Muscle of arm (tissue), 12 donors: ENCODE measurements around the gene RCOR1. TPM values are rescaled to one million over a fixed set of nuclear protein-coding genes. Genes with fewer than 3 reads are reported as not detected.

Source experiments
- DNase-seq: peaks from one replicate; pipeline ENCODE4 v3.0.0-alpha.2; 2013
- polyA plus RNA-seq, 12 donors: library from polyadenylated mRNA; unstranded; fragments of 120-200 nt; gene quantifications; one replicate each; pipeline ENCODE4 v1.2.1, GENCODE V29; 2013; ENCODE audit not compliant: insufficient read length in 12 of 12

RCOR1 gene
- polyA plus RNA-seq, 12 donors = 24.0 to 57.7 (median 32.5) TPM; not detected in 1

DNA sequence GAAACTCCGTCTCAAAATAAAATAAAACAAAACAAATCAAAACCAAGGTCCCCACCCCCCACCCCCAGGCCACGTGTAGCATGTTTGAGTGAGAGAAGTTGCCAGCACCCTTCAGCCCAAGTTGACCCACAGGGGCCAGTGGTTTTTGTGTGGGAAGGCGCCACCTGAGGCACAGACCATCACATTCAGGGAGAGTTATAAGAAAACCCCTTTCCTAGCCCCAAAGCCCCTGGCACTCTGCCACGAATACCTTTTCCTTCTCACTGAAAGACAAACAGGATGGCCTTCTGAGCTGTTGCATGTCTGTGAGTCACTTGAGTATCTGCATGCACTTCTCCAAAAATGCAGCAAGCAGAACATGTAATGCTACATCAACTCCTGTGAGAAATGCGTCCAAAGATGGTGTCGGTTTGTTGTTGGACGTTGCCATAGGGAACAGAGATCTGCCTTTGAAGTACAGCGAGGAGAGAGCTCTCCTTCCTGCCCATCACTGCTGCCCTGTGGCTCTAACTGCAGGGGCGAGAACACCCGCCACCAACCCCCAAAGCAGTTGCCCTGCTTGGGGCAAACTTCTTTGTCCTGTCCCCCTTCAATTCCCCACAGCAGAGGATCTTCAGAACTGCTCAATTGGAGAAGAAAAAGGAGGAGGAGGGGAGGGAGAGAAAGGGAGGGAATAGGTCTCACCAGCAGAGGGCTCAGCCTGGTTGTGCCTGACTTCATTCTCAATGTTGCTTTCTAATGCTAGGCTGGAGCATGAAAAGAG, 182.1 kb downstream of the RCOR1 start:
- DNase-seq = peak; percentile 78

GRCh38 chr14:102775855-102776760, 183.7 kb downstream of the RCOR1 start:
- no peak for DNase-seq

- DNase-seq = peak; percentile 47
Measured at GRCh38 chr14:102776761-102777710, 184.6 kb downstream of the RCOR1 start, which contains the start of gene TRAF3. Gene TRAF3 (plus strand): TSS chr14:102777449. CDS start chr14:102870202, 92,753 bp downstream.

DNA sequence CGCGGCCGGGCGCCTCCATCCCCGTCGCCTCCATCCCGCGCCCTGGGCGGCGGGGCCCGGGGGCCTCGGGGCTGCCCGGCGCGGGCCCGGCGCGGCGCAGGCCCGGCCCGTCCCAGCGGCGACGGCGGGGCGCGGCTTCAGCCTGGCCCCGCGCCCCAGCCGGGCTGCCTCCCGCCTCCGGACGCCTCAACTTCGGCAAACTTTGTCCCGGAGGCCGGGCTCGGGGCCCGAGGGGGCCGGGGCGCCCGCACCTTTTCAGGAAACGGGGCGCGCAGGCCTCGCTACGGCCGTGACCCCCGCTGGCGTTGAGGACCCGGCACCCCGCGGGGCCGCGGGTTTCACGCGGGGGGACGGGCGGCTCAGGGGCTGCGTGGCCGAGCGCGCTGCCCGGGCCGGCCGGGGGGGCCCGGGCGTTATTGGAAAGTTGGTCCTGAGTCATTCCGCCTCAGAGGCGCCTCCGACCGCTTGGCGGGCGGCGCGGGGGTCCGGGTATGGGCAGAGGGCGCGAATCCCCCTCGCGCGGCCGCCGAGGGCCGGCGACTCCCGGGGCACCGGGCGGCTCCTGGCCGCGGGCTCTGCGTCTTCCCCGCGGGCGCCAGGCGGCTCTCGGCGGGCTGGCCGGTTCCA, 185.4 kb downstream of the RCOR1 start:
- no peak for DNase-seq

- peak; percentile 45 for DNase-seq
Measured at GRCh38 chr14:102778338-102779083, 186.1 kb downstream of the RCOR1 start.

DNA sequence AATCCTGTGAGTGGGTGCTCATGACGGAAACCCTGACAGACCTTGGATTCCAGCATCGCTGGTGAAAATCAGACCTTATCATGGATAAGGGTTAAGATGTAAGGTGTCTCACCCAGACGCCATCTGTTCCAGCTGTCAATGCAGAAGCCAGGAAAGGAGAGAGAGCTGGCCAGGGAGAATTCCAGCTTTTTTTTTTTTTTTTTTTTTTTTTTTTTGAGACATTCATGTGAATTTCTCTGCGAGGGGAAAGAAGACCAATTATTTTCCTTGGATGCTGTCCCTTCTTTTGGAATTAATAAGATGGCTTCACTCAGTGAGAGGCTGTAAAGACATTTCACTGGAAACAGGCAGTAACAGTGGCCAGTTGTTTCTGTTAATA, 186.6 kb downstream of the RCOR1 start:
- peak; percentile 36 for DNase-seq

GRCh38 chr14:102779574-102780315, 187.3 kb downstream of the RCOR1 start:
- DNase-seq = peak; percentile 25

Other genes starting within 250 kb of the RCOR1 start
- gene CINP, start 229.8 kb upstream of the RCOR1 start, polyA plus RNA-seq = 10 to 100 TPM in 11 of 12 donors, not detected in 1; 26.6 to 57.1 (median 31.5) TPM
- 10 to 100 TPM in 10 of 12 donors, 1 to 10 TPM in 1, not detected in 1; 9.3 to 15.4 (median 13.3) TPM for gene TECPR2, start 229.7 kb upstream of the RCOR1 start, polyA plus RNA-seq
- 10 to 100 TPM in 4 of 12 donors, 1 to 10 TPM in 7, not detected in 1; 4.9 to 16.0 (median 8.4) TPM for gene ANKRD9, start 82.9 kb upstream of the RCOR1 start, polyA plus RNA-seq
- gene TRAF3, start 184.8 kb downstream of the RCOR1 start, polyA plus RNA-seq = 10 to 100 TPM in 10 of 12 donors, 1 to 10 TPM in 1, not detected in 1; 9.6 to 19.3 (median 13.9) TPM